HepG2 (cell line): Measurements from ENCODE around the gene TPSD1. TPM values are rescaled to one million over a fixed set of nuclear protein-coding genes. Genes with fewer than 3 reads are reported as not detected.

Experiments
- ATAC-seq: fragments of 200-7000 bp; cut with Tn5 transposase; 3 replicates; pipeline ENCODE4 v1.9.1; 2020; ENCODE audit warnings: mild to moderate bottlenecking, moderate library complexity
- BruUV-seq: library from RNA; stranded (reverse); fragments of 400-500 nt; replicated peaks from 2 replicates; lab custom pipeline; 2021; lab: Mats Ljungman, UMichigan
- CTCF ChIA-PET: fragments of 300-600 bp; formaldehyde crosslinking; extraction: SDS; loops from one replicate; lab custom pipeline; 2021; ENCODE audit warnings: low total read pairs, inconsistent platforms, low intra/inter-chr PET ratio; lab: Yijun Ruan, JAX
- POLR2A ChIA-PET: fragments of 350-600 bp; sonication (Branson Sonifier 250); formaldehyde crosslinking; loops from one replicate; lab custom pipeline; 2020; ENCODE audit warnings: antibody characterized with exemption, inconsistent platforms; lab: Yijun Ruan, JAX
- DNase-seq: peaks from one replicate; pipeline ENCODE4 v3.0.0-alpha.2; 2015; ENCODE audit warnings: low spot score
- FAIRE-seq: peaks from 3 replicates; lab custom pipeline; 2011; peaks lifted over from hg19 to GRCh38; lab: Jason Lieb, UNC
- H2AFZ ChIP-seq: one replicate; pipeline ENCODE4 v1.6.1; 2011; ENCODE audit warnings: low read length, inconsistent platforms
- H3K27ac ChIP-seq: fragments of 300-600 bp; 3 replicates; pipeline ENCODE4 v1.8.0; 2011; ENCODE audit warnings: mixed run types, mild to moderate bottlenecking, mixed read lengths, low read length, inconsistent platforms; ENCODE audit not compliant: insufficient read depth; ENCODE audit errors: extremely low read length
- H3K27me3 ChIP-seq, 2 experiments: fragments of 200-600 bp in 1 of 2; 2 replicates in 1 of 2; 3 replicates in 1 of 2; pipeline versions ENCODE4 v1.6.0 to v1.8.0; 2011; ENCODE audit warnings: low read length in 2 of 2, mild to moderate bottlenecking in 2 of 2, moderate library complexity in 2 of 2, inconsistent platforms in 1 of 2; ENCODE audit not compliant: insufficient read depth in 2 of 2, control insufficient read depth in 1 of 2
- H3K36me3 ChIP-seq, 2 experiments: fragments of 200-600 bp in 1 of 2; replicated peaks in 1 of 2; 2 replicates in 1 of 2; 3 replicates in 1 of 2; pipeline versions ENCODE4 v1.5.1 to v1.8.0; 2011; ENCODE audit warnings: low read length in 2 of 2, inconsistent platforms in 1 of 2; ENCODE audit not compliant: insufficient read depth in 2 of 2, control insufficient read depth in 1 of 2
- H3K4me1 ChIP-seq: 2 replicates; pipeline ENCODE4 v1.5.1; 2012; ENCODE audit warnings: low read length, inconsistent platforms; ENCODE audit not compliant: insufficient read depth
- H3K4me2 ChIP-seq: 2 replicates; pipeline ENCODE4 v1.6.0; 2011; ENCODE audit warnings: low read depth, low read length, inconsistent platforms
- H3K4me3 ChIP-seq, 3 experiments: fragments of 200-600 bp in 1 of 3; sonication (generic), shearing (Covaris generic) in 1 of 3; replicated peaks in 1 of 3; 2 replicates each; pipeline ENCODE4 v1.5.1; 2011 to 2016; ENCODE audit warnings: low read length in 3 of 3, inconsistent platforms in 2 of 3, low read depth in 2 of 3, mild to moderate bottlenecking in 2 of 3, control low read depth in 1 of 3, mixed read lengths in 1 of 3; ENCODE audit not compliant: insufficient read depth in 1 of 3
- H3K79me2 ChIP-seq: one replicate; pipeline ENCODE4 v1.6.1; 2011; ENCODE audit warnings: low read length, inconsistent platforms; ENCODE audit not compliant: insufficient read depth
- H3K9ac ChIP-seq: 2 replicates; pipeline ENCODE4 v1.6.0; 2011; ENCODE audit warnings: mild to moderate bottlenecking, low read depth, low read length, inconsistent platforms; ENCODE audit not compliant: insufficient read depth
- H3K9me3 ChIP-seq: 2 replicates; pipeline ENCODE4 v1.5.1; 2012; ENCODE audit warnings: mild to moderate bottlenecking, low read length
- H4K20me1 ChIP-seq: 2 replicates; pipeline ENCODE4 v1.6.0; 2011; ENCODE audit warnings: inconsistent platforms, mild to moderate bottlenecking, low read length, moderate library complexity; ENCODE audit not compliant: insufficient read depth
- PHB2 ChIP-seq: fragments of 450-650 bp; IDR thresholded peaks from 2 replicates; pipeline ENCODE4 v1.6.1; 2018; ENCODE audit not compliant: partially characterized antibody
- SUZ12 ChIP-seq: fragments of 150-350 bp; IDR thresholded peaks from 2 replicates; pipeline ENCODE4 v1.6.1; 2014; ENCODE audit warnings: low read depth, low read length
- THAP11 ChIP-seq: IDR thresholded peaks from 2 replicates; pipeline ENCODE4 v1.6.1; 2016; ENCODE audit warnings: missing biosample characterization, missing genetic modification reagents
- YEATS2 ChIP-seq: sonication (generic); formaldehyde crosslinking; IDR thresholded peaks from 2 replicates; pipeline ENCODE4 v1.4.0; 2020; ENCODE audit warnings: missing genetic modification reagents, borderline replicate concordance
- ZNF629 ChIP-seq: sonication (generic); formaldehyde crosslinking; conservative IDR thresholded peaks from 2 replicates; pipeline ENCODE4 v1.5.0; 2020; ENCODE audit warnings: missing genetic modification reagents
- ZNF672 ChIP-seq: sonication (generic); formaldehyde crosslinking; IDR thresholded peaks from 2 replicates; pipeline ENCODE4 v1.8.1; 2022; ENCODE audit warnings: missing genetic modification reagents
- WGBS: methylation state at CpG from one replicate; pipeline ENCODE4 v1.1.6; 2017; ENCODE audit warnings: low lambda C conversion rate; 5-methylcytosine and 5-hydroxymethylcytosine counted together
- in situ Hi-C: cut with HindIII; loops from 2 replicates; pipeline ENCODE4 v1.10.0; 2017; ENCODE audit warnings: low pct_unique_long_range_greater_than_20kb; ENCODE audit not compliant: extremely low pct_ligation_motif_present
- intact Hi-C: fragments of 100-400 bp; cut with micrococcal nuclease; formaldehyde crosslinking; loops from one replicate; pipeline ENCODE4 v1.10.0; 2022; ENCODE audit not compliant: unreplicated experiment
- polyA plus RNA-seq, 8 experiments: library from polyadenylated mRNA; depleted of rRNA in 3 of 8; stranded (reverse) in 7 of 8; unstranded in 1 of 8; fragments of >200 nt; fragmentation: Illumina TruSeq in 4 of 8; extraction: Trizol in 4 of 8; gene quantifications; 2 replicates each; pipeline versions ENCODE4 v1.2.1 to v1.2.3, GENCODE V29; 2011 to 2016; ENCODE audit warnings: low read depth in 4 of 8, missing spikeins in 1 of 8, mixed read lengths in 1 of 8; ENCODE audit not compliant: insufficient read depth in 1 of 8
- total RNA-seq, 5 experiments: library from RNA; depleted of rRNA; stranded (reverse); fragments of >200 nt; fragmentation: Illumina TruSeq; extraction: Trizol; gene quantifications; 2 replicates each; pipeline ENCODE4 v1.2.3, GENCODE V29; 2016; ENCODE audit warnings: low read depth in 1 of 5
- TF ChIP-seq, protein P1 (sequence below): sonication (generic); formaldehyde crosslinking; IDR thresholded peaks from 2 replicates; pipeline ENCODE4 v1.5.1; 2020; ENCODE audit warnings: mild to moderate bottlenecking, missing genetic modification reagents, moderate library complexity

Gene TPSD1
- total and polyA plus RNA-seq, 2 of the 13 experiments (the other 11 are each of a cell fraction or from before 2014, with no cell fraction given) = not detected

- FAIRE-seq (no peak), ATAC-seq (no peak), DNase-seq (no peak)
- POLR2A ChIA-PET = no interaction called here
- no TSS peak for BruUV-seq
- Histone ChIP-seq H4K20me1 (no peaks in the 10 kb centered on the region), H2AFZ (no peak overlapping the region), H3K9me3 (no peaks in the 10 kb centered on the region), H3K4me2 (no peak overlapping the region), H3K27ac (no peak overlapping the region), H3K9ac (no peak overlapping the region), H3K27me3 (peaks cover 34 to 87% of the 10 kb centered on the region in 2 experiments), H3K79me2 (no peaks in the 10 kb centered on the region), H3K4me3 (no peak overlapping the region), H3K36me3 (no peaks in the 10 kb centered on the region), H3K4me1 (peaks cover 12% of the 10 kb centered on the region)
- in situ Hi-C loops (no loop called here), intact Hi-C loops (no loop called here)
- 24% methylated on average over 5 of the region's 16 CpGs for WGBS
- TF ChIP-seq ZNF672 (CRISPR knock-in tag) = no peak
- TF ChIP-seq ZNF629 = no peak
- no peak for TF ChIP-seq THAP11 (CRISPR knock-in tag)
- TF ChIP-seq, protein P1, sequence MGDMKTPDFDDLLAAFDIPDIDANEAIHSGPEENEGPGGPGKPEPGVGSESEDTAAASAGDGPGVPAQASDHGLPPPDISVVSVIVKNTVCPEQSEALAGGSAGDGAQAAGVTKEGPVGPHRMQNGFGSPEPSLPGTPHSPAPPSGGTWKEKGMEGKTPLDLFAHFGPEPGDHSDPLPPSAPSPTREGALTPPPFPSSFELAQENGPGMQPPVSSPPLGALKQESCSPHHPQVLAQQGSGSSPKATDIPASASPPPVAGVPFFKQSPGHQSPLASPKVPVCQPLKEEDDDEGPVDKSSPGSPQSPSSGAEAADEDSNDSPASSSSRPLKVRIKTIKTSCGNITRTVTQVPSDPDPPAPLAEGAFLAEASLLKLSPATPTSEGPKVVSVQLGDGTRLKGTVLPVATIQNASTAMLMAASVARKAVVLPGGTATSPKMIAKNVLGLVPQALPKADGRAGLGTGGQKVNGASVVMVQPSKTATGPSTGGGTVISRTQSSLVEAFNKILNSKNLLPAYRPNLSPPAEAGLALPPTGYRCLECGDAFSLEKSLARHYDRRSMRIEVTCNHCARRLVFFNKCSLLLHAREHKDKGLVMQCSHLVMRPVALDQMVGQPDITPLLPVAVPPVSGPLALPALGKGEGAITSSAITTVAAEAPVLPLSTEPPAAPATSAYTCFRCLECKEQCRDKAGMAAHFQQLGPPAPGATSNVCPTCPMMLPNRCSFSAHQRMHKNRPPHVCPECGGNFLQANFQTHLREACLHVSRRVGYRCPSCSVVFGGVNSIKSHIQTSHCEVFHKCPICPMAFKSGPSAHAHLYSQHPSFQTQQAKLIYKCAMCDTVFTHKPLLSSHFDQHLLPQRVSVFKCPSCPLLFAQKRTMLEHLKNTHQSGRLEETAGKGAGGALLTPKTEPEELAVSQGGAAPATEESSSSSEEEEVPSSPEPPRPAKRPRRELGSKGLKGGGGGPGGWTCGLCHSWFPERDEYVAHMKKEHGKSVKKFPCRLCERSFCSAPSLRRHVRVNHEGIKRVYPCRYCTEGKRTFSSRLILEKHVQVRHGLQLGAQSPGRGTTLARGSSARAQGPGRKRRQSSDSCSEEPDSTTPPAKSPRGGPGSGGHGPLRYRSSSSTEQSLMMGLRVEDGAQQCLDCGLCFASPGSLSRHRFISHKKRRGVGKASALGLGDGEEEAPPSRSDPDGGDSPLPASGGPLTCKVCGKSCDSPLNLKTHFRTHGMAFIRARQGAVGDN = no peak
- TF ChIP-seq SUZ12 = no peak
- no peak for TF ChIP-seq PHB2
- no peak for TF ChIP-seq YEATS2
- CTCF ChIA-PET = no interaction called here
These were observed 28.2 kb downstream of the TPSD1 start for GRCh38 chr16:1283996-1284616.
